Upper lobe of right lung (tissue), 1 donor: ENCODE results near the gene TLR4. TPM values are rescaled to one million over a fixed set of nuclear protein-coding genes. Genes with fewer than 3 reads are reported as not detected.

Experiments
- ATAC-seq: fragments of 200-7000 bp; cut with Tn5 transposase; one replicate; pipeline ENCODE4 v1.9.1; 2020; ENCODE audit warnings: mild to moderate bottlenecking, moderate library complexity
- DNase-seq: peaks from one replicate; pipeline ENCODE4 v3.0.0-alpha.2; 2020
- H3K27ac ChIP-seq: fragments of 200-600 bp; one replicate; pipeline ENCODE4 v1.8.0; 2022
- H3K27me3 ChIP-seq: fragments of 200-600 bp; one replicate; pipeline ENCODE4 v1.8.0; 2022; ENCODE audit warnings: mild to moderate bottlenecking
- H3K36me3 ChIP-seq: fragments of 200-600 bp; one replicate; pipeline ENCODE4 v1.8.0; 2022
- H3K4me1 ChIP-seq: fragments of 200-600 bp; one replicate; pipeline ENCODE4 v1.8.0; 2022
- H3K4me3 ChIP-seq: fragments of 200-600 bp; one replicate; pipeline ENCODE4 v1.8.0; 2022; ENCODE audit warnings: mild to moderate bottlenecking
- H3K9me3 ChIP-seq: fragments of 200-600 bp; one replicate; pipeline ENCODE4 v1.8.0; 2022
- CTCF ChIP-seq: fragments of 200-600 bp; IDR thresholded peaks from one replicate; pipeline ENCODE4 v1.8.0; 2022; ENCODE audit warnings: antibody characterized with exemption
- intact Hi-C: fragments of 100-400 bp; cut with DNase I; formaldehyde crosslinking; loops from one replicate; pipeline ENCODE4 v1.11.0; 2022
- total RNA-seq: library from RNA; stranded (reverse); fragmentation: NEBNext Ultra II Directional; extraction: Animal tissue kit (Norgen Biotek cat#: 25700); gene quantifications from one replicate; pipeline ENCODE4 v1.2.1, GENCODE V29; 2021
- donor health status: DM: no; HTN: yes; CAD: no; lungs with severe emphysema.

Gene TLR4
- total RNA-seq, 1 donor from 2014 or later, result 45.9 TPM

GRCh38 chr9:117720066-117720465 is 15.9 kb downstream of the TLR4 start:
- Histone ChIP-seq H3K27me3 (no peaks in the 10 kb centered on the region), H3K9me3 (no peaks in the 10 kb centered on the region), H3K4me3 (no peak overlapping the region), H3K4me1 (peaks cover 27% of the 10 kb centered on the region), H3K36me3 (no peaks in the 10 kb centered on the region), H3K27ac (no peak overlapping the region)
- ATAC-seq, result no peak
- no peak for DNase-seq
- TF ChIP-seq CTCF, result no peak
- intact Hi-C loops, result no loop called here

- ATAC-seq (peak; percentile 17), DNase-seq (no peak)
- no peak overlapping the region for H3K4me3 ChIP-seq
- H3K9me3 ChIP-seq, result no peaks in the 10 kb centered on the region
- intact Hi-C loops, result no loop called here
- H3K27ac ChIP-seq, result no peak overlapping the region
- no peak for TF ChIP-seq CTCF
- H3K36me3 ChIP-seq, result no peaks in the 10 kb centered on the region
- H3K4me1 ChIP-seq, result peaks cover 27% of the 10 kb centered on the region
- H3K27me3 ChIP-seq, result no peaks in the 10 kb centered on the region
Observed at GRCh38 chr9:117720555-117720954, 16.4 kb downstream of the TLR4 start.

- intact Hi-C loops, result no loop called here
- Histone ChIP-seq H3K4me1 (peaks cover 32% of the 10 kb centered on the region), H3K27ac (no peak overlapping the region), H3K27me3 (no peaks in the 10 kb centered on the region), H3K4me3 (no peak overlapping the region), H3K9me3 (no peaks in the 10 kb centered on the region), H3K36me3 (no peaks in the 10 kb centered on the region)
- no peak for ATAC-seq
- DNase-seq, result no peak
- no peak for TF ChIP-seq CTCF
Observed at GRCh38 chr9:117720987-117721386, 16.8 kb downstream of the TLR4 start.

- Histone ChIP-seq H3K4me1 (peaks cover 36% of the 10 kb centered on the region), H3K4me3 (no peak overlapping the region), H3K27me3 (no peaks in the 10 kb centered on the region), H3K36me3 (no peaks in the 10 kb centered on the region), H3K9me3 (no peaks in the 10 kb centered on the region), H3K27ac (no peak overlapping the region)
- no peak for DNase-seq
- no peak for TF ChIP-seq CTCF
- no peak for ATAC-seq
- intact Hi-C loops, result no loop called here
Observed at GRCh38 chr9:117722108-117722761, 18.0 kb downstream of the TLR4 start.

- H3K27ac ChIP-seq, result peak overlapping the region; percentile 39
Observed at GRCh38 chr9:117723986-117724625, 19.9 kb downstream of the TLR4 start.

More at GRCh38 chr9:117723986-117724625, 19.9 kb downstream of the TLR4 start:
- DNase-seq (no peak), ATAC-seq (peak; percentile 44)
- Histone ChIP-seq H3K4me1 (peaks cover 25% of the 10 kb centered on the region), H3K36me3 (no peaks in the 10 kb centered on the region), H3K4me3 (no peak overlapping the region), H3K9me3 (no peaks in the 10 kb centered on the region), H3K27me3 (no peaks in the 10 kb centered on the region)
- no peak for TF ChIP-seq CTCF
- intact Hi-C loops, result no loop called here
